Activated CD4-positive, alpha-beta T cell treated with anti-CD3 and anti-CD28 coated beads, Interleukin-10, Interleukin-2, amounts not matched to agents 100 ng/mL and 50 ng/mL, durations not matched to agents 16 hours and 8 hours (primary cell): Measurements from ENCODE around the gene TNFAIP8L1.
A peak's percentile ranks its signal among the peaks of the same experiment; 100 is the strongest.
"Not testable (repeated sequence)": the region's sequence is repeated elsewhere in the genome, so short reads cannot be mapped to it uniquely, and the experiment has no call there.

Experiments
- DNase-seq: peaks from one replicate; pipeline ENCODE4 v3.0.0-alpha.2; 2020

TNFAIP8L1 gene

DNA sequence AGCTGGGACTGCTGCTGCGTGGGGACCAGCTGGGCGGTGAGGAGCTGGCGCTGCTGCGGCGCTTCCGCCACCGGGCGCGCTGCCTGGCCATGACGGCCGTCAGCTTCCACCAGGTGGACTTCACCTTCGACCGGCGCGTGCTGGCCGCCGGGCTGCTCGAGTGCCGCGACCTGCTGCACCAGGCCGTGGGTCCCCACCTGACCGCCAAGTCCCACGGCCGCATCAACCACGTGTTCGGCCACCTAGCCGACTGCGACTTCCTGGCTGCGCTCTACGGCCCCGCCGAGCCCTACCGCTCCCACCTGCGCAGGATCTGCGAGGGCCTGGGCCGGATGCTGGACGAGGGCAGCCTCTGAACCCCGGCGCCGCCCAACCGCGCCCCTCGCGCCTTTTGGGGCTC lies 12.8 kb downstream of the TNFAIP8L1 start:
- no peak for DNase-seq

DNA sequence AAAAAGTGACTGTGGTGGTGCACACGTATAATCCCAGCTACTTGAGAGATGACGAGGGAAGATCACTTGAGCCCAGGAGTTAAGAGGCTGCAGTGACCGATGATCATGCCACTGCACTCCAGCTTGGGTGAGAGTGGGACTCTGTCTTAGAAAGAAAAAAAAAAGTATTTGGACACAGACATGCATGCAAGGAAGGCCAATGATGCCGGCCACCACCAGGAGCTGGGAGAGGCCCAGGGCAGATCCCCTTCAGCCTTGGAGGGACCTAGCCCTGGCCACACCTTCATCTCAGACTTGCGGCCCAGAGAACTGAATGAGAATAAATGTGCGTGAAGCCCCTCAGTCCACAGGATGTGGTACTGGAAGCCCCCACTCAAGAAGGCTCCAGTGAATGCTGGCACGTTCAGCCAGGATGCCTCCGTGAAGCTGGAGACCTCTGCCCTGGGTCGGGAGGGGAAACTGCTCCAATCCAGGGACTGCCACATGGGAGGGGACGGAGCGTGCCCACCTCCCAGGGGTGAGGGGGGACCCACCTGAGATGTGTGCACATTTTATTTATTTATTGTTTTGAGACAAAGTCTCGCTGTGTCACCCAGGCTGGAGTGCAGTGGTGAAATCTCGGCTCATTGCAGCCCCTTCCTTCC lies 14.6 kb downstream of the TNFAIP8L1 start:
- no peak for DNase-seq

DNA sequence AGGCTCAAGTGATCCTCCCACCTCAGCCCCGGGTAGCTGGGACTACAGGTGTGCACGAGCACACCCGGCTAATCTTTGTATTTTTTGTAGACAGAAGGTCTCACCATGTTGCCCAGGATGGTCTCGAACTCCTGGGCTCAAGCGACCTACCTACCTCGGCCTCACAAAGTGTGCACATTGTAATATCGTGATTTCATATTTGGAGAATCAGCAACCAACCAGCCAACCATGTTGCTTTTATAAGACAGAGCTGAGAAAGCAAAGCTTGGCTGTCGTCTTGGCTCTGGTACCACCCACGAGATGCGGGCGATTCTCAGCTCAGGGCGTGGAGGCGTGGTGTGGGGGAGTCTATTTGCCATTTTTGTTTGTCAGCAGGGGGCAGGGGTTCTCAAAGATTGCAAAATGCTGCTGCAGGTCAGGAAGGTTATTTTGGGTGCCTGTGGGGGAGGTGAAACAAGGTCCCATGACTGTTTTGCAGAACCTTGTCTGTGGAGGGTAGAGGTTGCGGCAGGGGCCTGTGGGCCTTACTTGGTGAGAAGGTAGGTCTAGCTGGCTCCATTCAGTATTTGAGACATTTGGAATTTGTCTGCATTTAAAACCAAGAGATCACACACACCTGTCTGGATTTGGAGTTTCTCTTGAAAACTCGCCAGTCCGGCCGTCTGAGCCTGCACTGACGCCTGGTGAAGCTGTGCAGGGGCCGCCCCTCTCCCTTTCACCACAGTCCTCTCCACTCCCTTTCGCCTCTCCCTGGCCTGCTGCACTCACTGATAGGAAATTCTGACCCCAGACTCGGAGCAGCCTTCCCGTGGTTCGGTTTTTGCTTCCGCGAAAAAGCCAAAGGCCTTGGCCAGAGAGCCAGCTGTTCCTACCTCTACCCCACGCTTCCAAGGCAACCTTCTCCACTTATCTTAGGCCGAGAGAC lies 15.4 kb downstream of the TNFAIP8L1 start:
- no peak for DNase-seq

DNA sequence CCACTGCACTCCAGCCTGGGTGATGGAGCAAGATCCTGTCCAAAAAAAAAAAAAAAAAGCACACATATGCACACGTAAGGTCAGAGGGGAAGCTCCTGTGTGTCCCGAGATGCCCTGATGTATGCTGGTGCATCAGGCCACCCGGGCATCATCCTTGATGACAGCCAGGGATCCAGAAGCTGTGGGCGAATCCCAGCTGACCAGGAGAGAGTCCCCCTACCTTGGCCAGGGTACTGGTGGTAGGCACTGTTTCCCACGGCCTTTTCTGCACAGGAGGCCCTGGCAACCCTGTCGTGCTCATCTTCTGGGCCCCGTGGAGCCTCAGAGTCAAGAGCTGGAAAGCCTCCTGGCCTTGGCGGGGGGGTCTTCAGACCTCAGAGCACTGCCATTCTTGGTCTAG lies 16.8 kb downstream of the TNFAIP8L1 start:
- no peak for DNase-seq

DNA sequence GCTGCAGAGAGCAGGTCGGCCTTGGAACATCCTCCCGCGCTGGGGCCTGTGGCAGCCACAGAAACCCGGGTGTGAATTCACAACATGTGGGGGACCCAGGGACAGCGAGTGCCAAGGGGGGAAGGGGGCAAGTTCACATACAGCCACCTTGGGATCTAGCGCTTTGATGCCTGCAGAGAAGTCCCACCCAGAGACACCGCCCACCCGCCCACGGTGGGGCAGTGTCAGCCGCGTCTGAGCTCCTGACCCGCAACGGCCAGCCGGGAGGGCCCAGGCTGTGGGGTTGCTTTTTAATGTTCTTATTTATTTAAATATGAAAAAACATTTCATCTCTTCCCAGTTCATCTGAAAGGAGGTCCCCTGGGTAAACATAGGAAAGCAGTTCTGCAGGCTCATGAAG lies 17.9 kb downstream of the TNFAIP8L1 start:
- no peak for DNase-seq

DNA sequence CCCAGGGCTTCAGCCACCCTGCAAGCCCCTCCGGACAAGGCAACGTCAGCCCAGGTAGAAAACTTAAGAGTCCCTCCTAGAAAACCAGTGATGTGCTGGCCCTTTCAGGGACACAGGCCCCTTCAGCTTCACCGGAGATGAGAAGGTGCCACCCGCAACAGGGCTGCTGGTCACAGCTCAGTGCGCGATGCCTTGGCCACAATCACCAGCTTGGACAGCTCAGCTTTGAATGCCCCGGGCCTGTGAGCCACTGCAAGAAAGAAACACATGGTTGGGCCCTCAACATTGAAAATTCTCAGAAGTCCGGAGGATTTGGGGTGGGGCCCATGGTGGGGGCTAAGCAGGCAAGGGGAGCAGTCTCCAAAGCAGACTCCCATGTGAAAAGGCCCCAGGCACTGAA lies 18.5 kb downstream of the TNFAIP8L1 start:
- no peak for DNase-seq

DNA sequence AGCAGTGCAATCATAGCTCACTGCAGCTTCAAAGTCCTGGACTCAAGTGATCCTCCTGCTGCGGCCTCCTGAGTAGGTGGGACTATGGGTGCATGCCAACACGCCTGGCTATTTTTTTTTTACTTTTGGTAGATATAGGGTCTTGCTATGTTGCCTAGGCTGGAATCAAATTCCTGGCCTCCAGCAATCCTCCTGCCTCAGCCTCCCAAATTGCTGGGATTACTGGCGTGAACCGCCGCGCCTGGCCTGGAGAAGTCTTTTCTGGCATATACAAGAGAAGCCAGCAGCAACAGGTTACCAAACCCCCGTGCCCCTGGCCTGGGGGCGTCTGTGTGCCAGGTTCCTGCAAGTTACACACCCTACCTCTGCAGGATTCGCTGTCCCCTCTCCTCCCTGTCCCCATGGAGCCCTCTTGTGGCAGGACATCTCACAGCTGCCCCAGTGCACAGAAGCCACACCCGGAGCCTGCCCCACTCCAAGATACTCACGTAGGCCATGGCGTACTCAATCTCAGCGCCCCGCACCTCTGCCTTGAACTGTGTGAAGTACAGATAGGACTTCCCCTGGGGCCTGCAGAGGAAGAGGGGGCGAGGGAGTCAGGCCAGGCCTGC lies 21.0 kb downstream of the TNFAIP8L1 start:
- peak; percentile 27 for DNase-seq

DNA sequence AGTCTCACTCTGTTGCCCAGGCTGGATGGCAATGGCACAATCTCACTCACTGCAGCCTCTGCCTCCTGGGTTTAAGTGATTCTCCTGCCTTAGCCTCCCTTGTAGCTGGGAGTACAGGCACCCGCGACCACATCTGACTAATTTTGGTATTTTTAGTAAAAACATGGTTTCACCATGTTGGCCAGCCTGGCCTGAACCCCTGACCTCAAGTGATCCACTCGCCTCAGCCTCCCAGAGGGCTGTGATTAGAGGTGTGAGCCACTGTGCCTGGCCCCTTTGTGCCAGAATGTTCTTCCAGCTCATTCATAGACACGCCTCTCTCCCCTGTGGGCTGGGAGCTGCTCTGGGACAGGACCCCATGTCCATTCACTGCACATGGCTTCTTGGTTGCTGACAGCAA lies 21.7 kb downstream of the TNFAIP8L1 start:
- DNase-seq: peak; percentile 27

DNA sequence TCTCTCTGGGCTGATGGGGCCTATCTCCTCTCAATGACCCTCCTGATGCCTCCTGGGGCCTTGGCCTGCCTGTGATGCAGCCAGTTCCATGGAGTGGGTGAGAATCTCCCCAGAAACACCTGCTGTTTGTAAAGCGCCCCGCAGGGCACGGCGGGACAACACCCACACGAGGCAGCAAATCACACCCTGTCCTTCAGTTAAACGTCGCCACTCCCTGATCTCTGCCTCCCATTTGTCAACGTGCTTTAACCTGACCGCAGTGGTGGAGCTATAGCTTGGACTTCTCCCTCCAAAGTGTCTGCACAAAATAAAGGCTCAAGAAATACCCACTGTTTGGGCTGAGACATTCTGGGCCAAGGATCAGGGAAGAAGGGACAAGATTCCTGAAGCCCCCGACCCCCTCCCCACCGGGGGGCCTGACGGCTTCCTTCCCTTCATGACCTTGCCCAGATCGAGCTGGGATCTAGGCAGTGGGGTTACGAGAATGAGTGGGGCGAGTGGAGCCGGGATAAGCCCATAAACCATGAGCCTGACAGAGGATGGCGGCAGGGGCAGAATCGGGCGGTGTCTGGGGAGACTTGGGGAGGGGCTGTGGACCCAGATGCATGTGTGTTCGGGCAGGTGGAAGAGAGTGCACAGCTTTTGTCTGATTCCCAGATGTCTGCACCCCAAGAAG lies 22.8 kb downstream of the TNFAIP8L1 start:
- no peak for DNase-seq

DNA sequence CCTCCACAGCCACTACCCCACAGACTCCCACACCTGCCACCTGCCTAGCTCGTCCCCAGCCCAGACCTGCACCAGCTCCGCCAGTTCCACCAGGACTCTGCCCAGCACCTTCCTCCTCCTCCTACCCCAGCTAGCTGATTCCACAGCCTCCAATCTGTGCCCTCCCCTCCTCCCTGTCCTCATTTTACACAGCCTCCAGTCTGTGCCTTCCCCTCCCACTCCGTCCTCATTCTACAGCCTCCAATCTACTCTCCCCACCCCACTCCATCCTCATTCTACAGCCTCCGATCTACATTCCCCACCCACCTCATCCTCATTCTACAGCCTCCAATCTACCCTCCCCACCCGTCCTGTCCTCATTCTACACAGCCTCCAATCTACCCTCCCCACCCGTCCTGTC lies 23.5 kb downstream of the TNFAIP8L1 start:
- DNase-seq: no peak

DNA sequence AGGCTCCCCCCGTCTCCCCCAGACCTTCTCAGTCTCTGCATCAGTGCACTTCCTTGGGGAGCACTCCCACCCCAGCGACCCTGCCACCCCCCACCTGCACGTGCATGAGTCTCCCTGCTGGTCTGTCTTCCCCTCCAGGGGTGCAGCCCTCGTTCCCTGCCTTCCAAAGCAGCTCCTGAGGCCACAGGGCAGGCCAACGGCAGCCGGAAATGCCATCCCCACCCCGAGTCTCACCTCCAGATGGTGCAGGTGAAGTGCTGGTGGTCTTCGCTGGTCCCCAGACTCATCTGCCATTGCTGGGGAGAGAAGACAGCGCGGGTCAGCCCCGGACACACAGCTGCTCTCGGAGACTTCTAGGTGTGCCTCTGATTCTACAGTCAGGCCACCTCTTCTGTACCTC lies 25.3 kb downstream of the TNFAIP8L1 start:
- no peak for DNase-seq

DNA sequence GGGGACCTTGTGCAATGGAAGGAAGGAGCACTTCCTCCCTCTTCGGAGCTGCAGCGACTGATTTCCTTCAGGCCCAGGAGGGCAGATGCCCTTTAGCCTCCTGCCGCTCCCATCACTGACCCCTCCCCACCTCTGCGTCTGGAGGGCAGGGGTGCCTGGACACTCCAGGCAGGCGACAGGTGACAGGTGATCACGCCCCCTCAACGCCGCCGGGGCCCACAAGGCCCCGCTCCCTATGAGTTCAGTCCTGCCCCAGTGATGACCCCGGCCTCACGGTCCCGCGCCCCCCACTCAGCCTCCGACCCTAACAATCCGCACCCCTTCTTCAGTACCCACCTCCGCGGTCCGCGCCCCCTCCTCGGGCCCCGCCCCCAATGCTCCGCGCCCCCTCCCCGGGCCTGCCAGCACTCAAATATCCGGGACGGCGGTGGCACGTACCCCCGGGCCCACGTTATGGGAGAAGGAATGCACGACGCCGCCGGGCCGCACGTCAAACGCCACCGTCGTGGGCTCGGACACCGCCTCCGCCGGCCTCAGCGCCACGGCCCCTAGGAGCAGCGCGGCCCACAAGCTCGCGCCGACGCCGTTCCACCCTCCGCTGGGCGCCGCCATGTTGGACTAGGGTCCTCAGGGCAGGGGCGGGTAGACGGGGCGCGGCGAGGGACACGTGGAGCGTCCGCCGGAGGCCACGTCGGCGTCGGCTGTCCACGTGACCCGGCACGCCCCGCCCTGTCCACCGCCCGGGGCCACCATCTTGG lies 30.6 kb downstream of the TNFAIP8L1 start, which contains the start of gene MYDGF:
MYDGF (minus strand) TSS at position 620 of the 758 bp plus-strand sequence; CDS start at position 612, 8 bp downstream.
- DNase-seq: peak; percentile 96

DNA sequence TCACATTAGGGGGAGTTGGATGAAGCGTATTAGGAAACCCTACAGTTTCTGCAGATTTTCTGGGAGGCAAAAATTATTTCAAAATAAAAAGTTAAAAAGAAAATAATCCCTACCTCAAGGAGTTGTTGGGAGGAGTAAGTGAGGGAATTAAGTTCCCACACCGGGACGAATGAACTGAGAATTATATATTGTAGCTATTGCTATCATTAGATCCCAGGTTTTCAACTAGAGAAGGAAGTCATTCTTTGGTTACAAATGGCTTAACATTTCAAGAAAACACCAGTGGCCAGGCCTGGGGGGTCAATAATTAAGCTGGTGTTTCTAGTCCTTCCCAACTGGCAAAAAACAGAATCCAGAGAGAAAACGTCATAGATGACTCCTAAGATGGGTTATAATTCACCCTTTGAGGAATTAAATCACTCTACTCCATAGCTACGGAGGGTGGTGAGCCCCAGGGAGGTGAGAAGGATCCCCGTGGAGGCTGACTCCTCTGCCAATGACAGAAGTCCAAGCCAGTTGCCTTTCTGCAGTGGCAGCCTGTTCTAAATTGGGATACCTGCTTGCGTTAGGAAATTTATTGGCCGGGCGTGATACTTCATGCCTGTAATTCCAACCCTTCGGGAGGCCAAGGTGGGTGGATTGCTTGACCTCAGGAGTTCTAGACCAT lies 32.0 kb downstream of the TNFAIP8L1 start:
- DNase-seq: no peak

DNA sequence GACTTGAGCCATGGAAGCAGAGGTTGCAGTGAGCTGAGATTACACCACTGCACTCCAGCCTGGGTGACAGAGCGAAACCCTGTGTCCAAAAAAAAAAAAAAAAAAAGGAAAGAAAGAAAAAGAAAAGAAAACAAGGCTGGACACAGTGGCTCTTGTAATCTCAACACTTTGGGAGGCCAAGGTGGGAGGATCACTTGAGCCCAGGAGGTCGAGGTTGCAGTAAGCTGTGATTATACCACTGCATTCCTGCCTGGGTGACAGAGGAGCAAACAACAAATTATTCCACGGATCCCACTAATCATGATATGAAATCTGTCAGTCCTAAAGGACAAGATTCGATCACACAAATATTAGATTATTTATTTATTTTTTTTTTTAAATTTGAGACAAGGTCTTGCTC lies 33.9 kb downstream of the TNFAIP8L1 start:
- no peak for DNase-seq

DNA sequence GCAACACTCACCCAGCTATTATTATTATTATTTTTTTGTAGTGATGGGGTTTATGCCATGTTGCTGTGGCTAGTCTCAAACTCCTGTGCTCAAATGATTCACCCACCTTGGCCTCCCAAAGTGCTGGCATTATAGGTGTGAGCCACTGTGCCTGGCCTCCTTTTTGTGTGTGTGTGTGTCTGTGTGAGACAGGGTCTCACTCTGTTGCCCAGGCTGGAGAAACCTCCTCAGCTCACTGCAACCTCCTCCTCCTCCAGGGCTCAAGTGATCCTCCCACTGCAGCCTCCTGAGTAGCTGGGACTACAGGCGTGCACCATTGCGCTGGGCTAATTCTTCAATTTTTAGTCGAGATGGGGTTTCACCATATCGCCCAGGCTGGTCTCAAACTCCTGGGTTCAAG lies 34.4 kb downstream of the TNFAIP8L1 start:
- DNase-seq: no peak

DNA sequence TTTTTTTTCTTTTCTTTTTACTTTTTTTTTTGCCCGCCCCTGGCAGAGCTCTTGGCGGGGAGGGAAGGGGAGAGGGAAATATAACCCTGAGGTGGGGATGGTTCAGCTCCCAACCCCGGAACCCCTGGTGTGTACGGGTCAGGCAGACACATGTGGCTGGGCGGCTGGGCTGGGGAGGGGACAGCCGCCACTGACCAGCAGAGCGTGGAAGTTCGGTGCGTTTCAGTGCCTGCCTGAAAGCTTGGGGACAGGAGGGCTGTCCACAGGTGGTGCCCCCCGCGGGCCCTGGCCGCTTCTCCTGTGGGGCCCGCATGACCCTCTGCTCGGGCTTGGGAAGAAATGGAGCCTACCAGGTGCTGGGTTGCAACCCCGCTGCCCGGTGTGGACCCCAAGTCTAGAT lies 36.0 kb downstream of the TNFAIP8L1 start:
- DNase-seq: no peak

DNA sequence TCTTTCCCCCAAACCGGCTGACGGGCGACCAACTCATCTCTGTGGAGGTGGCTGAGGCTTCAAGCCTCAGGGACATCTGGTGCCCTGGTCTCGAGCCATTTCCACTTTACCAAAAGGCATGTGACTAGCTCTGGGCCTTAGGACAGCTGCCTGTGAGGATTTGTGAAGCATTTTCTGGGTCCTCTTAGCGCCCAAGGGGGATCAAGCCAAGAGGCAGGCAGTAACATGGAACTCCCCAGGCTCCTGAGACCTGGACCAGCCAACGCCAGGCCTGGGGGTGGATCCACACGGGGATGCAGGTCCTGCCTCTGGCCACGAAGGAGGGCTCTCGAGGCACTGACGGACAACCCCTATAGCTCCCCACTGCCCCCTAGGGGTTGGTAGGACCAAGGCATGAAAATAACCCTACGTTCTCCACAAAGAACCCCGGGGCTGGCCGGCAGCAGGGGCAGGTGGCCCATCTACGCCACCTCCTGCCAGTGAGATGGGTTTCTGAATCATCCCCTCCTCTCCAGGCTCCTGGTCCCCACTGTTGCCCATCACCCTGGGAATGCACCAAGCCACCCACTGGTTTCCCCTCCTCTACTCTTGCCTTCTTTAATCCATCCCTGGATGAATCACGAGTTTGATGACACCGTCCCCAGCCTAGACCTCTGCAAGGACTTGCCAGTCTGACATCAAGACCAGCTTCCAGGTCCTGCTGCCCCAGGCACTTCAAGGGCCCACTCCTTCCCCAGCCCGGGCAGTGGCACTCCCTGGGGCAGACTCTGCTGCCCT lies 37.8 kb downstream of the TNFAIP8L1 start:
- peak; percentile 54 for DNase-seq

DNA sequence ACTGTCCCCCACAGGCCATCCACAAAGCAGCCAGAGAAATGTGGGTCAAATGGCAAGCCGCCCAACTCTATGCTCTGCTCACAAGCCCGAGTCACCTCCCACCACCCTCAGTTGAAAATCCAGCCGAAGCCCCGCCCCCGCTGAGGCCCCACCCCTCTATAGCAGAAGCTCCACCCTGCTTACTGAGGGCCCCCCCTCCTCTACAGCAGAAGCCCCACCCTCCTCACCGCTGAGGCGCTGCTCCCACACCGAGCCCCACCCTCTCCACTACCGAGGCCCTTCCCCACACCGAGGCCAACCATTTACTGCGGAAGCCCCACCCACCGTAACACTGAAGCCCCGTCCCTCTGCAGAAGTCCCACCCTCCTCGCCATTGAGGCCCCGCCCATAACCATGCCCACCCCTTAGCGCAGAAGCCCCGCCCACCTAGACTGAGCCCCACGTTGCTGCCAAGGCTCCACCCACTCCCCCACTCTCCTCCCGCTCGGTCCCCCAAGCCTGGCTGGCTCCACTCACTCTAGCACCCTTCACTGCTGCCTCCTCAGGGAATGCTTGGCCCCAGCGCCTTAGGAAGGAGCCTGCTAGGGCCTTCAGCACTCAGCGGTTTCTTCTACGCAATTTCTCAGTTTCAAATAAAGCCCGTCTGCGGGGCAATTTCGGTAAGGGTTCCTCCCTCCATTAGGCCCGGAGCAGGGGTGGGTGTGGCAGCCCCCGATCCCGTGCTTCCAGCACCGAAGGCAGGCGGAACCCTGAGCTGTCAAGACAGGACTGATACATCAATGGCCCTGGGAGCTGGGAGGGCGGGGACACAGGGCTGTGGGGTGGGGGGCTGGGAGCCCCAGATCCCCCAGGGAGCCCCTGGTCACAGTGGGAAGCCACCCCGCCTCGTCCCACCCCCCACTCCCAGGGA lies 39.8 kb downstream of the TNFAIP8L1 start:
- peak; percentile 11 for DNase-seq

DNA sequence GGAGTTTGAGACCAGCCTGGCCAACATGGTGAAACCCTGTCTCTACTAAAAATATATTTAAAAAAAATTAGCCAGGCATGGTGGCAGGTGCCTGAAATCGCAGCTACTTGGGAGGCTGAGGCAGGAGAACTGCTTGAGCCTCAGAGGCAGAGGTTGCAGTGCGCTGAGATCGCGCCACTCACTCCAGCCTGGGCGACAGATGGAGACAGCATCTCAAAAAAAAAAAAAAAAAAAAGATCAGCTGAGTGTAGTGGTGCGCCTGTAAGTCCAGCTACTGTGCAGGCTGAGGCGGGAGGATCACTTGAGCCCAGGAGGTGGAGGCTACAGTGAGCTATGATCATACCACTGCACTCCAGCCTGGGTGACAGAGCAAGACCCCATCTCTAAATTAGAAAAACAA lies 40.7 kb downstream of the TNFAIP8L1 start:
- not testable (repeated sequence) for DNase-seq
